RCC 7860 (cell line): ENCODE measurements around the gene MPZ.
"Not testable (repeated sequence)": the region's sequence is repeated elsewhere in the genome, so short reads cannot be mapped to it uniquely, and the experiment has no call there.

Experiments
- DNase-seq: peaks from one replicate; pipeline ENCODE4 v3.0.0-alpha.2; 2015; ENCODE audit warnings: low spot score
- FAIRE-seq: peaks from 2 replicates; lab custom pipeline; 2012; peaks lifted over from hg19 to GRCh38; lab: Jason Lieb, UNC

The MPZ gene

GRCh38 chr1:161309868-161310267, at the start of gene MPZ:
Gene MPZ, minus strand, starts transcription at chr1:161309968. Its CDS starts 63 bp downstream, at chr1:161309905.
- FAIRE-seq (no peak), DNase-seq (no peak)

GRCh38 chr1:161359291-161359690, 49.5 kb upstream of the MPZ start:
- no peak for FAIRE-seq

GRCh38 chr1:161357073-161357472, 47.3 kb upstream of the MPZ start:
- no peak for DNase-seq
- no peak for FAIRE-seq

More at GRCh38 chr1:161359291-161359690, 49.5 kb upstream of the MPZ start:
- no peak for DNase-seq

- DNase-seq = no peak
- no peak for FAIRE-seq
Observed at GRCh38 chr1:161351482-161351881, 41.7 kb upstream of the MPZ start.

DNA sequence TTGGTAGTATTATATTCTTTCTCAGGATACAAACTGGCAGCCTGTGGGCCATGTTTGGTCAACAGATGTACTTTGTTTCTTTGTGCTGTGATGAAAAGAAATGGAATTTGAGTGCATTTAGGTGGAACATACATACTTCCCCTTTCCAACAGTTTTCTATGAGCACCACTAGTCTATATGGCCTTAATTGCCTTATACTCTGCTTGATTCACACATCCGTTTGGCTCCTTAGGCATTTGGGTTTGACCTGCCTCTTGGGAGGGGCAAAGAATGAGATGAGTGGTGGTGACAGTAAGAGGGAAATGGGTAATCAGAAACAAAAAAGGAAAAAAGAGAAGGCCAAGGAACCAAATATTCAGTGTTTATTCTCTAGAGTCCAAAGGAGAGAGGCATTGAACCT, 40.9 kb upstream of the MPZ start:
- FAIRE-seq (no peak), DNase-seq (no peak)

- no peak for DNase-seq
- FAIRE-seq = no peak
Observed at GRCh38 chr1:161342821-161343220, 33.1 kb upstream of the MPZ start.

- DNase-seq = no peak
- no peak for FAIRE-seq
Observed at GRCh38 chr1:161342177-161342576, 32.4 kb upstream of the MPZ start.

- FAIRE-seq (no peak), DNase-seq (no peak)
Observed at GRCh38 chr1:161335796-161336195, 26.0 kb upstream of the MPZ start.

- FAIRE-seq (no peak), DNase-seq (no peak)
Observed at GRCh38 chr1:161333166-161333565, 23.4 kb upstream of the MPZ start.

DNA sequence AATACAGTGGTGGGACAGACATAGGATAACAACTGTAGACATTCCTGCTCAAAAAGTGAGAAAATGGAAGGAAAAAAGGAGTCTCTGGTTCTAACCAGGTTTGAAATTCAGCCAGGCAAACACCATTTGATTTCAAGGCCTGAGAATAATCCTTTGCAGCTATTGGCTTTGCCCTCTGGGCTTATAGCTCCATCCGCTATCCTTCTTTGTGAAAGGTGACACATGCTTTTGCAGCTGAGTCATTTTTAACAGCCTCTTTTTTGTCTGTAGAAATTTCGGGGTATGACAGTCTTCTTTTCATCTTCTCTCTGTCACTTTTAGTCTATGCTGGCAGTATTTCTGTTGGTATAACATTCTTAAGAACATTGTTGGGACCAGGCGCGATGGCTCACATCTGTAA, 20.6 kb upstream of the MPZ start:
- FAIRE-seq (no peak), DNase-seq (peak; percentile 2)

GRCh38 chr1:161324020-161324419, 14.3 kb upstream of the MPZ start:
- DNase-seq (no peak), FAIRE-seq (no peak)

GRCh38 chr1:161315841-161316674, 6.3 kb upstream of the MPZ start:
- not testable (repeated sequence) for FAIRE-seq, DNase-seq

- DNase-seq (peak; percentile 50), FAIRE-seq (no peak)
Observed at GRCh38 chr1:161314201-161314981, 4.6 kb upstream of the MPZ start, which contains the start of gene SDHC. Gene SDHC, plus strand, starts transcription at chr1:161314381. Its CDS starts 25 bp downstream, at chr1:161314406.

- FAIRE-seq = no peak
- DNase-seq = no peak
Observed at GRCh38 chr1:161313554-161314200, 3.9 kb upstream of the MPZ start.

GRCh38 chr1:161311595-161312181, 1.9 kb upstream of the MPZ start:
- DNase-seq = peak; percentile 67
- FAIRE-seq = peak; percentile 59

DNA sequence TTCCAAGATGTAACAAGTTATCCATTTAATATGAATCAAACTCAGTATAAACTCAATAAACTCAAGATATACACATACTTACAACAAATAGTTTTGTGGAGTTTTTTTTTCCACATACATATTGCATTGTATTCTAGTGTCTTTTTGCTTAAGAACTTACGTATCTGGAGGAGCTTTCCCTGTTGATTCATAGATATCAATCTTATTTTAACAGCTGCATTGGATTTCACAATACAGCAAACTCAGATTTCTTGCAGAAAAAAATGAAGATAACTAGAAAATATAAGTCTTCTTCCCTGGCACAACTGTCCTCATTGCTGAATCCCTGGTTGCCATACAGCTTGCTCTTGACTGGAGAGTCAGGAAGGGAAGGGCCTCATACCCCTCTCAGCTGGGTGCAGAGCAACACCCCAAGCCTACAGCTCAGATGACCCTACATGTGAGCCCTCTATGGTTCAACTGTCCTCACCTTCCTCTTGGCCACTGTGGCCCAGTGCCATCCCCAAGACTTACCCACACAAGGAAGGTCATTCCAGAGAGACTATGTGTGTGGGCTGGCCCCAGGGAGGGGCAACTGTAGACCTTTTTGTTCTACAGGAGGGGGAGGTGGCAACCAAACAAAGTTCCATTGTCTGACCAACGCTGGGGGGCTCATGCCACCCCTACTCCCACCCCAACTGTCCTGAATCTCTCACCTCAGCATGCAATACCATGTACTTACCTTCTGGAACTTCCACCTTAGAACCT, 1.7 kb downstream of the MPZ start:
- DNase-seq = no peak
- no peak for FAIRE-seq

- DNase-seq = no peak
- FAIRE-seq = no peak
Observed at GRCh38 chr1:161307230-161307768, 2.5 kb downstream of the MPZ start.

DNA sequence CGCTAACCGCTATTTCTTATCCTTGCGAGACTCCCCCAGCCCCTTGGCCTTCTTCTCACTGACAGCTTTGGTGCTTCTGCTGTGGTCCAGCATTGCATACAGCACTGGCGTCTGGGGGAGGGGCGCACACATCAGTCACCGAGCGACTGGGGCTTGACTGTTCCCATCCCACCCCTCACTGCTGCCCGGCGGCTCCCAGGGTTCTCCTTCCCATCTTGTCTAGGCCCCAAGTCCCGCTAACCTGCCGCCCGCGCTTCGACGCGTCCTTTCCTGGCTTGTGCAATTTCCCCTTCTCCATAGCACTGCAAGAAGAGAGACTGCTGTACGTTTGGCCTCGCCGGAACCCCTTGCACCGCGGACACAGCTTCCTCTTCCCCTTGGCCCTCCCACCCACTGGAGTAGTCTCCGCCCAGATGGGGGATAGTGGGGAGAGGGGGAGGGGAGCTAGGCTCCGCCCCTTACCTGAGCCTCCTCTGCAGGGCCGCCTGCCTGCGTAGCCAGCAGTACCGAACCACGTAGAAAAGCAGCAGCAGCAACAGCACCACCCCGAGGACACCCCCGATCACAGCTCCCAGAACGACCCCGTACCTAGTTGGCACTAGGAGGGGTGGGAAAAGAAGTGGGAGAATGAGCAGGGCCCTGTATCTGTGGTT, 3.8 kb downstream of the MPZ start:
- FAIRE-seq = no peak
- DNase-seq = no peak
